ENCODE data around the gene FBXW8.

DNA sequence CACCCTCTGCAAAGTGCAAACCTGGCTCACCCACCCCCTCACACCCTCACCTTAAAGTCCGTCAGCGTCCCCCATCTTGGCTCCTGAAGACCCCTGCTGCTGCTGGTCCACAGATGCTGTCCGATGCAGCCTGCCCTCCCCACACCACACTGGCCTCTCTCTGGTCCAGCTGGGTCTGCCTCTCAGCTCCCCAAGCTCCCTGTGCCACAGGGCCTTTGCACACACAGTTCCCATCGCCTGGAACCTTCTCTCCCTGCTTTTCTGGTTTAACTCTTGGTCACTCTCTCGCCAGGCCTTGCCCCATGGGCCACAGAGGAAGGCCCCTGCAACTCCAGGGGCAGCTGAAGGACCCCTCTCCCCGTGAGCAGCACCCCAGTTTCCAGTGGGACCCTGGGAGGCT is 143.5 kb downstream of the FBXW8 start:
- no peak for TF ChIP-seq EZH2 (IDR thresholded peaks at IDR 0.05)
- TF ChIP-seq POLR2AphosphoS5 (IDR thresholded peaks at IDR 0.05; ENCODE audit: borderline replicate concordance, low read depth, low read length), result no peak
